LNCaP clone FGC (cell line): ENCODE results near the gene RAD21L1.

Source experiments
- DNase-seq: peaks from one replicate; pipeline ENCODE4 v3.0.0-alpha.2; 2011; ENCODE audit warnings: low read depth
- H3K4me3 ChIP-seq: 2 replicates; pipeline ENCODE4 v1.5.1; 2011; ENCODE audit warnings: mild to moderate bottlenecking, low read depth, low read length, control low read depth
- TF ChIP-seq, protein P1 (sequence below): IDR thresholded peaks from 2 replicates; pipeline ENCODE4 v1.5.1; 2012; ENCODE audit warnings: mild to moderate bottlenecking; ENCODE audit not compliant: control insufficient read depth, insufficient read depth; ENCODE audit errors: extremely low read depth

The RAD21L1 gene

GRCh38 chr20:1304710-1305515, 79.1 kb downstream of the RAD21L1 start:
- TF ChIP-seq, protein P1, sequence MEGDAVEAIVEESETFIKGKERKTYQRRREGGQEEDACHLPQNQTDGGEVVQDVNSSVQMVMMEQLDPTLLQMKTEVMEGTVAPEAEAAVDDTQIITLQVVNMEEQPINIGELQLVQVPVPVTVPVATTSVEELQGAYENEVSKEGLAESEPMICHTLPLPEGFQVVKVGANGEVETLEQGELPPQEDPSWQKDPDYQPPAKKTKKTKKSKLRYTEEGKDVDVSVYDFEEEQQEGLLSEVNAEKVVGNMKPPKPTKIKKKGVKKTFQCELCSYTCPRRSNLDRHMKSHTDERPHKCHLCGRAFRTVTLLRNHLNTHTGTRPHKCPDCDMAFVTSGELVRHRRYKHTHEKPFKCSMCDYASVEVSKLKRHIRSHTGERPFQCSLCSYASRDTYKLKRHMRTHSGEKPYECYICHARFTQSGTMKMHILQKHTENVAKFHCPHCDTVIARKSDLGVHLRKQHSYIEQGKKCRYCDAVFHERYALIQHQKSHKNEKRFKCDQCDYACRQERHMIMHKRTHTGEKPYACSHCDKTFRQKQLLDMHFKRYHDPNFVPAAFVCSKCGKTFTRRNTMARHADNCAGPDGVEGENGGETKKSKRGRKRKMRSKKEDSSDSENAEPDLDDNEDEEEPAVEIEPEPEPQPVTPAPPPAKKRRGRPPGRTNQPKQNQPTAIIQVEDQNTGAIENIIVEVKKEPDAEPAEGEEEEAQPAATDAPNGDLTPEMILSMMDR: no peak
- DNase-seq: no peak

More at GRCh38 chr20:1304710-1305515, 79.1 kb downstream of the RAD21L1 start:
- no peak overlapping the region for H3K4me3 ChIP-seq
